Keratinocyte (primary cell): ENCODE data around the gene SYNDIG1. TPM values are rescaled to one million over a fixed set of nuclear protein-coding genes. Genes with fewer than 3 reads are reported as not detected.

Source experiments
- DNase-seq: peaks from one replicate; pipeline ENCODE4 v3.0.0-alpha.2; 2011; ENCODE audit warnings: low read depth, missing footprints, low spot score
- FAIRE-seq: peaks from 2 replicates; lab custom pipeline; 2011; peaks lifted over from hg19 to GRCh38; lab: Jason Lieb, UNC
- H2AFZ ChIP-seq: 2 replicates; pipeline ENCODE4 v1.6.0; 2012; ENCODE audit warnings: low read length, control low read depth, inconsistent platforms; ENCODE audit not compliant: control insufficient read depth
- H3K27ac ChIP-seq: 2 replicates; pipeline ENCODE4 v1.5.1; 2011; ENCODE audit warnings: low read length; ENCODE audit not compliant: control insufficient read depth, insufficient read depth
- H3K27me3 ChIP-seq: 3 replicates; pipeline ENCODE4 v1.6.0; 2011; ENCODE audit warnings: low read length; ENCODE audit not compliant: control insufficient read depth, insufficient read depth; ENCODE audit errors: extremely low read depth
- H3K36me3 ChIP-seq, 2 experiments: 2 replicates in 1 of 2; 3 replicates in 1 of 2; pipeline ENCODE4 v1.5.1; 2011; ENCODE audit warnings: low read length in 2 of 2, mild to moderate bottlenecking in 1 of 2; ENCODE audit not compliant: control insufficient read depth in 2 of 2, insufficient read depth in 2 of 2; ENCODE audit errors: extremely low read depth in 1 of 2
- H3K4me1 ChIP-seq: 3 replicates; pipeline ENCODE4 v1.5.1; 2011; ENCODE audit warnings: low read length; ENCODE audit not compliant: control insufficient read depth, insufficient read depth; ENCODE audit errors: extremely low read depth
- H3K4me2 ChIP-seq: 3 replicates; pipeline ENCODE4 v1.6.0; 2011; ENCODE audit warnings: low read depth, low read length; ENCODE audit not compliant: control insufficient read depth, insufficient read depth; ENCODE audit errors: extremely low read depth
- H3K4me3 ChIP-seq, 3 experiments: fragments of 200-600 bp in 1 of 3; sonication (generic) in 1 of 3; 2 replicates in 2 of 3; 3 replicates in 1 of 3; pipeline ENCODE4 v1.5.1; 2011 to 2016; ENCODE audit warnings: low read length in 3 of 3, mild to moderate bottlenecking in 3 of 3, control low read depth in 2 of 3, inconsistent platforms in 1 of 3, low read depth in 1 of 3, mixed read lengths in 1 of 3, mixed run types in 1 of 3, moderate library complexity in 1 of 3; ENCODE audit not compliant: control insufficient read depth in 2 of 3, insufficient read depth in 2 of 3; ENCODE audit errors: extremely low read depth in 1 of 3
- H3K79me2 ChIP-seq: 2 replicates; pipeline ENCODE4 v1.6.0; 2012; ENCODE audit warnings: low read length; ENCODE audit not compliant: control insufficient read depth, insufficient read depth
- H3K9ac ChIP-seq: 3 replicates; pipeline ENCODE4 v1.6.0; 2011; ENCODE audit warnings: low read length; ENCODE audit not compliant: control insufficient read depth, insufficient read depth; ENCODE audit errors: extremely low read depth
- H3K9me1 ChIP-seq: 3 replicates; pipeline ENCODE4 v1.6.0; 2011; ENCODE audit warnings: low read length; ENCODE audit not compliant: control insufficient read depth, insufficient read depth; ENCODE audit errors: extremely low read depth
- H3K9me3 ChIP-seq: 2 replicates; pipeline ENCODE4 v1.5.1; 2012; ENCODE audit warnings: low read depth, low read length; ENCODE audit not compliant: control insufficient read depth
- H4K20me1 ChIP-seq: 3 replicates; pipeline ENCODE4 v1.6.0; 2011; ENCODE audit warnings: low read length; ENCODE audit not compliant: control insufficient read depth, insufficient read depth; ENCODE audit errors: extremely low read depth
- EZH2 ChIP-seq: IDR thresholded peaks from one replicate; pipeline ENCODE4 v1.6.1; 2012; ENCODE audit warnings: inconsistent platforms, mild to moderate bottlenecking, low read length, moderate library complexity
- dilution Hi-C: fragments of 300-500 bp; cut with MboI; formaldehyde crosslinking; loops from one replicate; pipeline ENCODE4 v1.7.0; 2020; ENCODE audit warnings: low sequenced_read_pairs; ENCODE audit not compliant: extremely low pct_ligation_motif_present
- polyA plus RNA-seq, 5 experiments: library from polyadenylated mRNA; depleted of rRNA in 3 of 5; stranded (reverse) in 3 of 5; stranded (forward) in 1 of 5; unstranded in 1 of 5; fragments of >200 nt; gene quantifications; 1 replicate in 1 of 5; 2 replicates in 3 of 5; 3 replicates in 1 of 5; pipeline versions ENCODE4 v1.2.1 to v1.2.3, GENCODE V29; 2011 to 2012; ENCODE audit warnings: missing spikeins in 2 of 5, low read depth in 1 of 5, low replicate concordance in 1 of 5
- TF ChIP-seq, protein P1 (sequence below), 3 experiments: IDR thresholded peaks in 1 of 3; conservative IDR thresholded peaks in 1 of 3; optimal IDR thresholded peaks in 1 of 3; 2 replicates in 2 of 3; 3 replicates in 1 of 3; pipeline versions ENCODE3 to v1.5.1; 2011; ENCODE audit warnings: low read length in 3 of 3, mild to moderate bottlenecking in 3 of 3, moderate library complexity in 2 of 3, control low read depth in 1 of 3, inconsistent platforms in 1 of 3; ENCODE audit not compliant: insufficient read depth in 2 of 3; ENCODE audit errors: extremely low read depth in 1 of 3

SYNDIG1 gene
- polyA plus RNA-seq, 1 donor (not counting 4 experiments of a cell fraction or from before 2014, with no cell fraction given), result 0.38 TPM

GRCh38 chr20:24546232-24546892, 76.9 kb downstream of the SYNDIG1 start:
- Histone ChIP-seq H3K4me3 (no peak overlapping the region), H4K20me1 (no peaks in the 10 kb centered on the region), H3K79me2 (no peaks in the 10 kb centered on the region), H3K27ac (no peak overlapping the region), H3K9me3 (no peaks in the 10 kb centered on the region), H3K36me3 (no peaks in the 10 kb centered on the region), H2AFZ (no peak overlapping the region), H3K4me2 (no peak overlapping the region), H3K4me1 (no peaks in the 10 kb centered on the region), H3K9me1 (no peaks in the 10 kb centered on the region), H3K27me3 (no peaks in the 10 kb centered on the region), H3K9ac (no peak overlapping the region)
- dilution Hi-C loops, result no loop called here
- DNase-seq (no peak), FAIRE-seq (no peak)
- no peak for TF ChIP-seq EZH2
- TF ChIP-seq, protein P1, sequence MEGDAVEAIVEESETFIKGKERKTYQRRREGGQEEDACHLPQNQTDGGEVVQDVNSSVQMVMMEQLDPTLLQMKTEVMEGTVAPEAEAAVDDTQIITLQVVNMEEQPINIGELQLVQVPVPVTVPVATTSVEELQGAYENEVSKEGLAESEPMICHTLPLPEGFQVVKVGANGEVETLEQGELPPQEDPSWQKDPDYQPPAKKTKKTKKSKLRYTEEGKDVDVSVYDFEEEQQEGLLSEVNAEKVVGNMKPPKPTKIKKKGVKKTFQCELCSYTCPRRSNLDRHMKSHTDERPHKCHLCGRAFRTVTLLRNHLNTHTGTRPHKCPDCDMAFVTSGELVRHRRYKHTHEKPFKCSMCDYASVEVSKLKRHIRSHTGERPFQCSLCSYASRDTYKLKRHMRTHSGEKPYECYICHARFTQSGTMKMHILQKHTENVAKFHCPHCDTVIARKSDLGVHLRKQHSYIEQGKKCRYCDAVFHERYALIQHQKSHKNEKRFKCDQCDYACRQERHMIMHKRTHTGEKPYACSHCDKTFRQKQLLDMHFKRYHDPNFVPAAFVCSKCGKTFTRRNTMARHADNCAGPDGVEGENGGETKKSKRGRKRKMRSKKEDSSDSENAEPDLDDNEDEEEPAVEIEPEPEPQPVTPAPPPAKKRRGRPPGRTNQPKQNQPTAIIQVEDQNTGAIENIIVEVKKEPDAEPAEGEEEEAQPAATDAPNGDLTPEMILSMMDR (optimal IDR thresholded peaks at IDR 0.05 in 1 of 3, IDR thresholded peaks at IDR 0.05 in 1 of 3, conservative IDR thresholded peaks at IDR 0.05 in 1 of 3; ENCODE audit: extremely low read depth in 1 of 3, insufficient read depth in 2 of 3, low read length in 3 of 3), result no peak

DNA sequence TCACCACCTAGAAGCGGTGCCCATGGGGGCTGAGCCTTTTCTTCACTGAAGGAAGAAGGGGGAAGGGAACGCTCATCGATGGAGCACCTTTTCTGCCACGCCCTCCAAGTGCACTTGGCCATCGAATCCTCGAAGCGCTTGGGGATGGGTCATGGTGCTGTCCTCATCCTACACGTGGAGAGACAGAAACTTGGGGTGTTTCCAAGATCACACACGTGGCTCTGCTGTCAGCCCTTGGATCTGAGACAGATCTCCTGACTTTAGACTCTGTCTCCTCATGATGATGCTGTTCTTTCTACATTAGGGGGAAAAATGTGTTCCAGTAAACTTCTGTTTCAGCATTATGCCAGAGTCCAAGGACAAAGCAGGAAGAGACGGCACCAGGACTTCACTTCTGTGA, 78.5 kb downstream of the SYNDIG1 start:
- no peak overlapping the region for H3K4me3 ChIP-seq
- H2AFZ ChIP-seq, result no peak overlapping the region
- DNase-seq (no peak), FAIRE-seq (no peak)
- no peaks in the 10 kb centered on the region for H3K27me3 ChIP-seq
- no peaks in the 10 kb centered on the region for H3K9me1 ChIP-seq
- dilution Hi-C loops, result no loop called here
- no peak overlapping the region for H3K27ac ChIP-seq
- no peaks in the 10 kb centered on the region for H3K36me3 ChIP-seq
- TF ChIP-seq, protein P1 (optimal IDR thresholded peaks at IDR 0.05 in 1 of 3, IDR thresholded peaks at IDR 0.05 in 1 of 3, conservative IDR thresholded peaks at IDR 0.05 in 1 of 3; ENCODE audit: extremely low read depth in 1 of 3, insufficient read depth in 2 of 3, low read length in 3 of 3), result no peak
- TF ChIP-seq EZH2, result no peak
- H3K9ac ChIP-seq, result no peak overlapping the region
- no peaks in the 10 kb centered on the region for H3K9me3 ChIP-seq
- H3K4me2 ChIP-seq, result no peak overlapping the region
- H3K79me2 ChIP-seq, result no peaks in the 10 kb centered on the region
- no peaks in the 10 kb centered on the region for H4K20me1 ChIP-seq
- H3K4me1 ChIP-seq, result no peaks in the 10 kb centered on the region
